HuH-7.5 (cell line): ENCODE data around the gene TBC1D22A.
"Not testable (repeated sequence)": the region's sequence is repeated elsewhere in the genome, so short reads cannot be mapped to it uniquely, and the experiment has no call there.

ENCODE experiments used
- DNase-seq: peaks from one replicate; pipeline ENCODE4 v3.0.0; 2011; ENCODE audit warnings: low spot score

TBC1D22A gene

DNA sequence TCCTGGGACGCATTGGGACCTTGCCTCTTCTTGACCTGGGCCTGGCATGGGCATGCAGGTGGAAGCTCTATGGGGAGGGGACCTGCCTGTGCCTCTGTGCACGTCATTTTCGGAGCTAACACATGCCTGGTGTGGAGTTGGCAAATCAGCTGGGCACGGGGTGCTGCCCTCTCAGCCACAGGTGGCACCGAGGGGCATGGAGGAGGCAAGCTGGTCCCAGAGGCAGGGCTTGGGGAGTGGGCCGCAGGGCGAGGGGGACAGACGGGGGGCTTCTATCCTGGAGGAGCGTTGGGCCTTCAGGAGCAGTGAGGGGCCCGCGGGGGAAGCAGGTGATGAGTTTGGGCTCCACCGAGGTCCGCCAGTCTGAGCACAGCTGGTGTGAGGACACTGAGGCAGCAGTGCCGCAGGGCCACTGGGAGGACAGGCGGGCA, 362.0 kb downstream of the TBC1D22A start:
- no peak for DNase-seq

DNA sequence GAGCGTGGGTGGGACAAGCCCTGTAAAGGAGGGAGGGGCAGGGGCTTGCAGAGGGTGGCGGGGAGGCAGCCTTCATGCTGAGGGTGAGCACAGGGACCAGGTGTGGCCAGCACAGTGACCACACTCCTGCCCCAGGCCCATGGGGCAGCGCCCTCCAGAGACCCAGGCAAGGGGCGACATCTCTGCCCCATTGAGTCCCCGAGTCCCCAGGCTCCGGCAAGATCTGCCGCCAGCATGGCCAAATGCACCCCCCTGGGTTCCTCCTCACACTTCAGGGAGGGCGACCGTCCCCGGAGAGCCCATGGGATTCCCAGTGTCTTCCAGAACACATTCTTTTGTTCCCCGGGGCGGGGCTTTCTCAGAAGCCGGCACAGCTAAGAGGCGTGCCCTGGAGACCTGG, 362.5 kb downstream of the TBC1D22A start:
- DNase-seq, result no peak

DNA sequence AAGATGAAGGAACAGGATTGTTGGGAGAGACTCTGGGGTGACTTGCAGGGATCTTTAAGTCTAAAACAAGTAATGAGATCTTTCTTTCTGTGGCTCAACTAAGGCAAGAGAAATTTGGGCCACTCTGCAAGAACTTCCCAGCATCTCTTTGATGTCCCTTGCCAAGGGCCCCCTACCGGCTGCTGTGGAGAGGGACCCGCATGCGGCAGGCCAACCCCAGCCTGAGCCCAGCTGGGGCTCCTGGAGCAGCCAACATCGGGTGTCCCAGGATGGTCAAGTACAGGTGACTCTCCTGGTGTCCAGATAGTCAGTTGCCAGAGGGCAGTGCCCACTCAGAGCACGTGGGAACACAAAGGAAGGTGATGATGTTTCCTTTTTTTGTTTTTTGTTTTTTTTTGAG, 363.2 kb downstream of the TBC1D22A start:
- DNase-seq, result no peak

DNA sequence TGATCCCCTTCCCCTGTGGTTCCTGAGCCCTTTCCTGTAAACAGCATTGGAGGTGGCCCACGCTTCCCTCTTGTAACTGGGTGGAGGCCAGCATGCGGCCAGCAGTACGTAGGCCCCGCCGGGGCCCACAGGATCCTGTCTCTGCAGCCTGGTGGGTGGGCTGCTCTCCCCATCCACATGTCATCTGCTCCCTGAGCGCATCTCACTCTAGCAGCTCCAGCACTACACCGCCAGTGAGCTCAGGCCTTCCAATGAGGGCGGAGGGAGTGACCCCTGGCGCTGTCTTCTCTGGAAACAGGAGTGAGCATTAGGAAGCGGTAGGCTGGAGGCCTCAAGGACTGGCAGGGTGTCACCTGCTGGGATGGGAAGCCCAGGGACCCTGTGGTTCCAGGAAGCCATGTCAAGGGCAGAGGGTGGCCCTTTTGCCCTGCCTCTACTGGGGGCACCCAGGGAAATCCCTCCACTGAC, 363.9 kb downstream of the TBC1D22A start:
- no peak for DNase-seq

DNA sequence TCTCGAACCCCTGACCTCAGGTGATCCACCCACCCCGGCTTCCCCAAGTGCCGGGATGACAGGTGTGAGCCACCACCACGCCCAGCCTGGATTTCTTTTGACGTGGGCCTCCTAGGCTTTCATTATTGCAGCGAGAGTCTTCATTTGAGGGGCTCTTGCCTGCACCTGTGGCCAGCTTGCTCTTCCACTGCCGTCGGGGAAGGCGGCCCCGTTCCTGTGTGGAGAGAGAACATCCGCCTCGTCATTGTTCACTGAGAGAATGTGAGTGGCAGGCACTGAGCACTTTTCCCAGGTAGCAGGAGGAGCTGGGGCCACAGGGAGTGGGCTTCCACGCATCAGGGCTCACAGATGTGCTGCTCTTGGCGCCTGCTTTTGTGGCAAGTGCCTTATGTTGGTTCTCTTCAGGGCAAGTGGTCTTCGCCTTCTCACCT, 365.0 kb downstream of the TBC1D22A start:
- no peak for DNase-seq

DNA sequence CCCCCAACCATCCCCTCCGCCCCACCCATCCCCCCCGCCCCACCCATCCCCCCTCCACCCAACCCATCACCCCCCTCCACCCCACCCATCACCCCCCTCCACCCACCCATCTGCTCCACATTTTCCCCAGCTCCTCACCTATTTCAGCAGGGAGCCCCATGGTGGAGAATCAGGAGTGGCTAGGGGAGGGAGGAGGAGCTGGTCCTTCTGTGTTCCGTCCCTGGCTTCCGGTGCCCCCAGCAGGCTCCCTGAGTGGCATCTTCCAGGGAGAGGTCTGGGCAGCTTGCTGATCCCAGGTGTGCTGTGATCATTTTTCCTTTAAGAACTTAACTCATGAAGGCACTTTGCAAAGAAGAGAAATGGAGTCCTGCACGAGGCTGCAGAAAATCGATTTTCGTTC, 365.8 kb downstream of the TBC1D22A start:
- no peak for DNase-seq

DNA sequence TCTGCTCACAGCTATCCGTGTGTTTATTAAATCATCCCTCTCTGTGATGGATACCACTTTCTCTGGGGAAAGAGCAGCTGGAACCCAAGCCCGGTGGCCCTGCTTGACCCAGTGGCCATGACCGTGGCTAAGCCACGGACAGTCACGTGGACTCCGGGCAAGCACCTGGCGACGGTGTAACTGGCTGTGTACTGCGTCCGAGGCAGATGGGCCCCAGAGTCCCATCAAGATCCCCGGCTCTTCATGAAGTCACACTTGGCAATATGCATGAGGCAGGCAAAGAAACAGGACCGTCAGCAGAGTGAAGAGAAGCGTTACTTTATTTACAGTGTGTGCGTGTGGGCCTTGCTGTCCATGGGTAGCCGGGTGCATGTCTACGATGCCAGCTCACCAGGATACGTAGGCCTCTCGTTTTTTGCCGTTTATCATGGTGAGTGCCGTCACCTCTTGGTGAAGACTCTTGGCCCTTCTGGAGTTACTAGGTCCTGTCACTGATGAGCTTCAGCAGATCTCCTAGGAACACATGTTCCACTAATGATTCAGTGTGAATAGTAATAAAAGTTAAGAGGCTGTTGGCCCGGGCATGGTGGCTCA, 366.3 kb downstream of the TBC1D22A start:
- DNase-seq, result no peak

DNA sequence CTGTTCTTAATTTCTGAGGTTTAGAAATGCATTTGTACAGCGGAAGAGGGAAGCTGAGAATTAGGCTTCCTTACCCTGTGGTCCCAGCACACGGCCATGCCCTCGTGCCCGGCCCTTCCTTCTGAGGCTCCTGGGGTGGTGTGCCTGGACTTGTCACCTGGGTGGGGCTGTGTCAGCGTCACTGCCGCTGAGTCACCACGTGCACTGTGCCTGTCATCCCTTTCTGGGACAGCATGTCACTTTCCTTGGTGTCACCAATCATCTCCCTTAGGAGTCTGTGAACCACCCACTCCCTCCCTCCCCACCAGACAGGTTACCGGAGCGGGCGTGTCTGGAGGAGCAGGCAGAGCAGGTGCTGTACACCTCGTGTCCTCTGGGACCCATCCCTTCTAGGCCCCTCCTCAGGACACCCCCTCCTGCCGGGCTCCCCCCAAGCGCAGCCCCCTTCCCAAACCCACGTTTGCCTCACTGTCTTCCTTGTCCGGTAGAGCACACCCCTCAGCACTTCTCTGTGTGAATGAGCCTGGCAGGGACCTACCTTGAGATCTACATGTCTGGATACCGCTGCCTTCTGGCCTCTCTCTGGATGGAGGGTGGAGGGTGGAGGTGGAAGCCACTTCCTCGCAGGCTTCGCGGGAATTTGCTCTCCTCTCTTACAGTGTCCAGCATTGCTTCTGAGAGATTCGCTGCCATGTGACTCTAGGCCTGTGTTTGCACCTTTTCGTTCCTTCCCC, 367.6 kb downstream of the TBC1D22A start:
- peak; percentile 29 for DNase-seq

DNA sequence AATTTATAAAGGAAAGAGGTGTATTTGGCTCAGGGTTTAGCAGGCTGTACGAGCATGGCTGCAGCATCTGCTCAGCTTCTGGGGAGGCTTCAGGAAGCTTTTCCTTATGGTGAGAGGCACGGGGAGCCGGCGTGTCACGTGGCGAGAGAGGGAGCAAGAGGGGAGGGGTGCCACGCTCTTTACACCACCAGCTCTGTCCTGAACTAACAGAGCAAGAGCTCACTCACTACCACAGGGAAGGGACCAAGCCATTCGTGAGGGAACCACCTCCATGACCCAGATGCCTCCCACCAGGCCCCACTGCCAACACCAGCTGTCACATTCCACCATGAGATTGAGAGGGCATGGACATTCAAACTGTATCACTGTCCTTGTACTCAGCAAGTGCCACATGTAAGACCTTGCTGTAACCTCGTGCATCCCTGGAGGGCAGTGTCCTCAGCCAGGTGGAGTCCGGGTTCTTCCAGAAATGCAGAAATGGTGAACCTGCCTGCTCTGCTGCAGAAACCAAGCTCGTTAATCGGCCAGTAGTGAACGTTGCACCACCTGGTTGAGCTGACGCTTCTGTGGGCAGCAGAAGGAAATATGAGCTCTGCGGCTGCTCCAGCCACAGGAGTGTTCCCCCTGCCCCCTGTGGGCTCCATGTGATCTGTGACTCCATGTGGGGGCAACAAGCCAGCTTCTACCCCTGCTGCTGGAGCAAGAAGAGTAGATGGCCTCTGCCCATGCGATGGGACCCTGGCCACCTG, 368.6 kb downstream of the TBC1D22A start:
- DNase-seq, result no peak

DNA sequence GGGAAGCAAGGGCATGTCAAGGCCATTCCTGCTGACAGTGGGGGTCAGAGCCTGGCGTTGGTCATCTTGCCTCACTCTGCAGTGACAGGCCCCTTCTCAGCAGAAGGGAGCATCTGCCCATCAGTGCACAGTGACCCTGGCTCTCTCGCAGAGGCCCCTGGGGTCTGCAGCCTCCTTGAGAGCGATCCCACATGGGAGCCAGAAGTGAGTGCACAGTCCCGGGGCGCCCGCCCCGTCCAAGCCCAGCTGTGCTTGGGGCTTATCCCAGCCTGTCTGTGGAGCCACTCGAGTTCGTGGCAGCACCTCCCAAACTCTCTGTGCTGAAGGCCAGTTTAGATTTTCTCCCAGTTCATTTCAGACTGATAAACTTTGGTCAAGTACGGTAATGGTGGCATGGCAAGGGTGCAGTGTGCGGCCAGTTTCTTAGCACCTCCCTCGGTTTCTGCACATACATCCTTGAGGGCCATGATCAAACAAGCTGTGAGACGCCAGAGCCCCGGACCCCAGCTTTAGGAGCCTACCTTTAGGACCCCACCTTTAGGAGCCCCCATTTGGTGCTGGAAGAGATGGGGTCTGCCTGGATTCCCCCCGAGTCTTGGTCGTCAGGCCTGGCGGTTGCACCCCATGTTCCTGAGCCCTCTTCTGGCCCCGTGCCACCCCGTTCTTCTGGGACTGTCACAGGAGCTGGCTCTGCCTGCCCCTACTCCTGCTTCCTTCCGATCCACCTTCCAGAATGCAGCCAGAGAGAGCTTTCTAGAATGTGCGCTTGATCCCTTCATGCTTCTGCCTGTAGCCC, 369.4 kb downstream of the TBC1D22A start:
- no peak for DNase-seq

DNA sequence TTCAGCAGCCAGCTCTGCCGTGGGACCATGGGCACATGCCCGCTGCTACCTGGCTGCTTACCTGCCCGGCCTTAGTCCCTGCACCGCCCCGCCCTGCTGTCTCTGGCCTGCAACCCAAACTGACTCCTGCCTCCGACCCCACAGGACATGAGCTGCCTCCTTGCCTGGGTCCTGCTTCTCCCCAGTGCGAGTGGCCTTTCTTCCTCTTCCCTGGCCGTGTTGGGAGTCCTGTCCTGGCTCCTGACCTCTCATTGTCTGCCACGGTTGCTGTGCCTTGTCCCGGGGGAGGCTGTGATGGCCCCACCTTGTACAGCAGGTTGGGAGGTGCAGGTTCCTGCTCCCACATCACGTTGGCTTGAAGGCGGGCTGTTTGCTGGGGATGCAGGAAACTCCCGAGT, 370.0 kb downstream of the TBC1D22A start:
- no peak for DNase-seq

DNA sequence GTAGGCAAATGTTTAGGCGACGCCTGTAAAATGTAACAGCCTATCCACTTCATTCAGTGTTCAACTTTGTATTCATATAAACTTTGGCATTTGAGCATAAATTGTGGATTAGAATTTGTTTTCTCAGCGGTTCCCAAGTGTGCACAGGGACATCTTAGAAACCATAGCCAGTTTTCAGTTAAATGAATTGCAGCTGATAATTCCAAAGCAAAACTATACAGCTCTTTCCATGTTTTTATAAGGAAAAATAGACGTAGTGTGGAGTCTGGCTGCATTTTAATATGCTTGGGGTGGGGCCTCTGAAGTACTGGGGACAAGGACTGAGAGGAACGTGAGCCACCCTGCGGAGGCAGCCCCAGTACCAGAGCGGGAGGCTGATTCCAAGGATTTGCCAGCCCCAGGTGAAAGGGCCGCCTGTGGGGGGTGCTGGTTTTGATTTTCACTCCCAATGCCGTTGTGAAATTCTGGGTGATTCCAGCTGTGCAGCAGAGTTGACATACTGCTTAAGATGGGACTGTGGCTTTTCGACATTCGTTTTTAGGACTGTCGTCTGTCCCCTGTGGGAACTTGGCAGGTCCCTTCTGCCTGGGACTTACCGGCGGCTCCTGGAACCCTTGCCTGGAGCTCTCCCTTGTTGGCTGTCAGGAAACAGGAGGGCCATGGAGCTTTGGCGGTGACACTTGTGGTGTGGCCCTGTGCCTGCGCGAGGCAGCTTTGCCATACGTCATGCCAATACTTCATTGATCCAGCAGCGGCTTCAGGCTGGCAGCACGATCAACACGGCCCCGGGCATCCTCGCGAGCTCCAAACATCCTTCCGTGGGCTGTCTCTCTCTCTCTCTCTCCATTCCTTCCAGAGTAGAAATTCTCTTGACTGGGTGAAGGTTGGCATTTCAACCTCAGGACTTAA, 370.9 kb downstream of the TBC1D22A start:
- no peak for DNase-seq

DNA sequence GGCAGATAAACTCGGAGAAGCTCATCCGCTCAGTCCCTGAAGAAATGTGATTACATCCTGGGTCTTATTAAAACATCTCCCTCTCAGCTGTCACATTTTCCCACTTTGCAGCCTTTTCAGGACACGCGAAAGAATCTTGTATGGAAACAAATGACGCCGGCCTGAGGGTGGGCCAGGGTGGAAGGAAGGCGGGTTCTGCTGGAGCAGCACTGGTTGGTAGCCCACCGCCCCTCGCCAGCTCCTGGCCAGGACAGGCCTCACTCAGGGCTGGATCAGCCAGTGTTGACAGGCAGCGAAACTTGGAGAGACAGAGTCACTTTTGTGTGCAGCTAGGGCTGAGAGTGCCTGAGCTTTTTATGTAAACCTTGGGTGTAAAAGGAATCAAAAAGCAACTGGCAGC, 371.8 kb downstream of the TBC1D22A start:
- no peak for DNase-seq

DNA sequence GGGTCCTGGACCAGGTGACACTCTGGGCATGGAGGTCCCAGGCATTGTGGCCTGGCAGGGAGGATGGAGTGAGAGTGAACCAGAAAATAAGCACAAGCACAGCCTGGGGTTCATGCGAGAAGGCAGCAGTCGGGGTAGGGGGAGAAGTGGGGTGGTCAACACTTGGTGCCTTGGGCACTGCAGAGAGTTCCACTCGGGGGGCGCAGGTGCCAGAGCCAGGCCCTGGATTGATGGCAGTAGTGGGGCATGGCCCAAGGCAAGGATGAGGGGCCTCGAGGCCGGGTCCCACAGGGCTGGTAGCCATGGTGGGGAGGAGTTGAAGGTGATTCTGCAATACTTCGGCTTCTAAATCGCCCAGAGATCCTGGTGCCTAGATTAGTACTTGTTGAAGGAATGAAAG, 372.9 kb downstream of the TBC1D22A start:
- DNase-seq, result no peak

DNA sequence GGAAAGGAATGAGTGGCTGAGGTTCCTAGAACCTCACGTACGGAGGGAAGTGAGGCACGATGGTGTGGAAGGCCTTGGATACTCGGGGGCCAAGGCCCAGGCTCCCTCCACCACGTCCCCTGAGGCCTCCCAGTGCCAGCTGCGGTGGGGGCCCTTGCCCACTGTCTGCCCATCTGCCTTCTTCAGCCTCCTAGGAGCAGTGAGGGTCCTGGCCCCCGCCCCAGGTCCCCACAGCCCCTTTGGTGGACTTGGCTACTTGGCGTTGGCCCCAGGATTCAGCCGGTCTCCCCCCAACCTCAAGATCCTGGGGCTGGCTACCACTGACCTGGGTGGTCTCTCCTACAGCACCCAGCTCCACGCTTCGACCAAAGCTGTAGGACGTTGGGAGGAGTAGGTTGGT, 373.6 kb downstream of the TBC1D22A start:
- DNase-seq, result no peak

DNA sequence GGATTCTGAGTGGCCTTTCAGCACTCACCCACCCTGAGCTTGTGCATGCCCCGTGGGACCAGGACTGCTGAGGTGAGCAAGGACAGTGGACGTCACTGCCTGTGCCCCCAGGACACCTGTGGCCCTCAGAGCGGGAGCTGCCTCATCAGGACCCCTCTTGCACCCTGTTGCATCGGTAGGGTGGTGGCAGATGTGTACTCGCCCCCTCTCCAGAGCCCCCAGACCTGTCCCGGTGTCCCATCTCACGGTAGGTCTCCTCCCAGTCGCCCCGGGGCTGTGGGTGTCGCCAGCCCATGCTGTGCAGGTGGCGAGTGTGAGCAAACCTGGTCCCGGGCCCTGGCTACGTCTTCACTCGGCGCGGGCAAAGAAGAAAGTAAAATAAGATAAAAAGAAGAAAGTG, 374.2 kb downstream of the TBC1D22A start:
- no peak for DNase-seq

DNA sequence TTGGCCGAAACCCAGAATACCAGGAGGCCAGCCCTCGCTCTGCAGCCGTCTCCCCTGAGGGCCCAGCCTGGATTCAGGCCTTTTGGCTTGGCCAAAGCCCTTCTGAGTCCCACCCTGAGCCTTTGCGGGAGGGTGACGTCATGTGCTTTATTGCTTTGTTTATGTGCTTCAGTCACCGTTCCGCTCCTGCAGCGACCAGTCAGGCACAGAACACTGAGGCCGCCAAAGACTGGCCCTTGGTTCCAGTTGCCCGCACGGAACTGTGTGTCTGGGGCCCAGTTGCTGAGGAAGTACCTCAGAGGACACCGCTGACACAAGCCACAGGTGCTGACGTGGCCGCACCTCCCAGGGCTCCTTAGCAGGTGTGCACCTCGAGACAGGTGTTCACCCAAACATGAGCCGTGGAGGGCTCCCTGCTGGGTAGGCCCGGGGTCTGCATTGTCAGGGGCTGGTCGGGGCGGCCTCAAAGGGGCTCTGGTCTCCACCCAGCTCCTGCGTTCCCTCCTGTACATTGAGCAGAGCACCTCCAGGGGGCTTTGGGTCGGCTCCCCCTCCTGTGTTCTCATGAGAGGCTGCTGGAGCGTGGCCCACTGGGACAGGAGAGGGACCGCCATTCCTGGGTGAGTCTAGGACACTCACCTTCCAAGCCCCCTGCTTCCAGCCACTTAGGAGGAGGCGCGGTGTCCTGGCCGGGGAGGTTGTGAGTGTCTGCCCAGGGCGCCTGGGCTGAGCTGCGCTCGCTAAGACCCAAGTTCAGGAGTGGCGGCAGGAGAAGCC, 376.8 kb downstream of the TBC1D22A start:
- DNase-seq, result no peak

DNA sequence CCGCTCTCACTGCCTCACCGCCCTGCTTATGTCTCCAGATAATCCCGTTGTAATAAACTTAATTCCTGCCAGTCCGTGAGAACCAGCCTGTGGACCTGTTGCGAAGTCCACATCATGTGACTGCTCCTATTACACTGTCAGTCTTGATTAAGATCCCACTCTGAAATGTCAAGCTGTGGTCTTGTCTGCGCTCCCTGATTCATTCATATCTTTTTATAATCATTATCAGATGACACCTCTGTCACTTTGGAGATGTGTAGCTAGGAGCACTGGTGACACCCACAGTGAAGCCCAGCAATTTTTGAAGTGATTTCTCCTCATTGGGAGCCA, 377.3 kb downstream of the TBC1D22A start:
- no peak for DNase-seq

DNA sequence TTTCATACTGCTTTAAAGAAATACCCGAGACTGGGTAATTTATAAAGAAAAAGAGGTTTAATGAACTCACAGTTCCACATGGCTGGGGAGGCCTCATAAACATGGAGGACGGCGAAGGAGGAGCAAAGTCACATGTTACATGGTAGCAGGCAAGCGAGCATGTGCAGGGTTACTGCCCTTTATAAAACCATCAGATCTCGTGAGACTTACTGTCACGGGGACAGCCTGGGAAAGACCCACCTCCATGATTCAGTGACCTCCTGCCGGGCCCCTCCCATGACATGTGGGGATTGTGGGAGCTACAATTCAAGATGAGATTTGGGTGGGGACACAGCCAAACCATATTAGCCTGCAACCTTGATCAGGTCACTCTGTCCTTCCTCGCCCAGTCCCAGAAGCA, 378.5 kb downstream of the TBC1D22A start:
- DNase-seq, result not testable (repeated sequence)

DNA sequence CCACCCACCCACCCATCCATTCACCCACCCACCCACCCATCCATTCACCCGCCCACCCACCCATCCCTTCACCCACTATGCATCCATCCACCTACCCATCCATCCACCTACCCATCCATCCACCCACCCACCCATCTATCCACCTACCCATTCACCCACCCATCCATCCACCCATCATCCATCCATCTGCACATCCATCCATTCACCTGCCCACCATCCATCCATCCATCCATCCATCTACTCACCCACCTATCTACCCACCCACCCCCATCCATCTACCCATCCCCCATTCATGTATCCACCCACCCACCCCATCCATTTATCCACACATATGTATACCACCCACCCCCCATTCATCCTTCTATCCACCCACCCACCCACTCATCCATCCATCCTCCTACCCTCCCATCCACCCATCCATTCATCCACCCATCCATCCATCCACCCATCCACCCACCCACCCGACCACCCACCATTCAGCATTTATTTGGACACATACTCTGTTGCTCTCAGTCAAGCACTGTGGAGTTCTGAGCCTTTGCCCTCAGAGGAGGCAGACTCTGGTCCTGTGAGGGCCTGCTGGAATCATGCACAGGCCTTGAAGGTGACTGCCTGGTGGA, 380.1 kb downstream of the TBC1D22A start:
- DNase-seq, result no peak
